K562 (cell line): Measurements from ENCODE around the gene MBD1. TPM values are rescaled to one million over a fixed set of nuclear protein-coding genes. Genes with fewer than 3 reads are reported as not detected.

Experiments used
- RCOR1 ChIP-seq, 2 experiments: IDR thresholded peaks; 2 replicates each; pipeline ENCODE4 v1.6.1; 2012; ENCODE audit warnings: low read depth in 2 of 2, low read length in 2 of 2, borderline replicate concordance in 1 of 2, improper control_type of control experiment in 1 of 2
- SAFB2 ChIP-seq: fragments of 200-400 bp; formaldehyde crosslinking; IDR thresholded peaks from 2 replicates; pipeline ENCODE4 v1.6.1; 2018; ENCODE audit warnings: borderline replicate concordance, low read length, low read depth, moderate library complexity; ENCODE audit not compliant: severe bottlenecking
- ZNF316 ChIP-seq: fragments of 450-650 bp; IDR thresholded peaks from 2 replicates; pipeline ENCODE4 v1.6.1; 2016
- ZSCAN32 ChIP-seq: fragments of 450-650 bp; formaldehyde crosslinking; IDR thresholded peaks from 2 replicates; pipeline ENCODE4 v1.4.0; 2020; ENCODE audit warnings: mild to moderate bottlenecking, moderate library complexity
- polyA plus RNA-seq, 8 experiments: library from polyadenylated mRNA; depleted of rRNA in 4 of 8; stranded (reverse) in 5 of 8; unstranded in 3 of 8; fragments of >200 nt; fragmentation: Nextera tagmentation in 2 of 8; fragmentation: Illumina TruSeq in 1 of 8; extraction: Ambion mirVana in 2 of 8; extraction: Trizol in 1 of 8; gene quantifications; 2 replicates each; pipeline versions ENCODE4 v1.2.1 to v1.2.3, GENCODE V29; 2011 to 2014; ENCODE audit warnings: inconsistent platforms in 1 of 8, missing spikeins in 1 of 8
- total RNA-seq, 7 experiments: library from RNA; depleted of rRNA in 6 of 7; stranded (reverse); fragments of >200 nt in 6 of 7; fragmentation: Illumina TruSeq in 2 of 7; extraction: Trizol in 2 of 7; gene quantifications; 2 replicates each; pipeline versions ENCODE4 v1.2.1 to v1.2.3, GENCODE V29; 2011 to 2021; ENCODE audit warnings: low replicate concordance in 1 of 7
- TF ChIP-seq, protein P1 (sequence below): sonication (generic); formaldehyde crosslinking; IDR thresholded peaks from 2 replicates; pipeline ENCODE4 v1.8.0; 2023; ENCODE audit warnings: missing genetic modification reagents, mild to moderate bottlenecking, borderline replicate concordance
- TF ChIP-seq, protein P2 (sequence below): fragments of 250-450 bp; sonication (Bioruptor Pico); IDR thresholded peaks from 2 replicates; pipeline ENCODE4 v1.5.0; 2021
- TF ChIP-seq, protein P3 (sequence below): fragments of 250-450 bp; sonication (Bioruptor Pico); IDR thresholded peaks from 2 replicates; pipeline ENCODE4 v1.4.0; 2020; ENCODE audit warnings: mild to moderate bottlenecking, moderate library complexity
- TF ChIP-seq, protein P4 (sequence below): fragments of 450-650 bp; IDR thresholded peaks from 2 replicates; pipeline ENCODE4 v1.7.1; 2018; ENCODE audit warnings: mild to moderate bottlenecking, low read depth; ENCODE audit not compliant: partially characterized antibody

The MBD1 gene
- total and polyA plus RNA-seq, 9 of the 15 experiments (the other 6 are each of a cell fraction or from before 2014, with no cell fraction given), result 3.0 to 59.7 (median 31.7) TPM

DNA sequence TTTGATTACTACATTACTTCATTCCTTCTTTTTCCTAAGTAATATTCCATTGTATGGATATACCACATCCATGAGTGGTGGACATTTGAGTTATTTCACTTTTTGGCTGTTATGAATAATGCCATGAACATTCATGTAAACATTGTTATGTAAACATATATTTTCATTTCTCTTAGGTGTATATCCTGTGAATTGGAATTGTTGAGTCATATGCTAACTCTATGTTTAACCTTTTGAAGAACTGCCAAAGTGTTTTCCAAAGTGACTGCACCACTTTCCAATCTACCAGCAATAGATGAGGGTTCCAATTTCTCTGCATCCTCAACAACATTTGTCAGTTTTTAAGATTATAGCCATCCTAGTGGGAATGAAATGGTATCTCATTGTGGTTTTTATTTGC, 48.9 kb upstream of the MBD1 start (continued):
- TF ChIP-seq, protein P1, sequence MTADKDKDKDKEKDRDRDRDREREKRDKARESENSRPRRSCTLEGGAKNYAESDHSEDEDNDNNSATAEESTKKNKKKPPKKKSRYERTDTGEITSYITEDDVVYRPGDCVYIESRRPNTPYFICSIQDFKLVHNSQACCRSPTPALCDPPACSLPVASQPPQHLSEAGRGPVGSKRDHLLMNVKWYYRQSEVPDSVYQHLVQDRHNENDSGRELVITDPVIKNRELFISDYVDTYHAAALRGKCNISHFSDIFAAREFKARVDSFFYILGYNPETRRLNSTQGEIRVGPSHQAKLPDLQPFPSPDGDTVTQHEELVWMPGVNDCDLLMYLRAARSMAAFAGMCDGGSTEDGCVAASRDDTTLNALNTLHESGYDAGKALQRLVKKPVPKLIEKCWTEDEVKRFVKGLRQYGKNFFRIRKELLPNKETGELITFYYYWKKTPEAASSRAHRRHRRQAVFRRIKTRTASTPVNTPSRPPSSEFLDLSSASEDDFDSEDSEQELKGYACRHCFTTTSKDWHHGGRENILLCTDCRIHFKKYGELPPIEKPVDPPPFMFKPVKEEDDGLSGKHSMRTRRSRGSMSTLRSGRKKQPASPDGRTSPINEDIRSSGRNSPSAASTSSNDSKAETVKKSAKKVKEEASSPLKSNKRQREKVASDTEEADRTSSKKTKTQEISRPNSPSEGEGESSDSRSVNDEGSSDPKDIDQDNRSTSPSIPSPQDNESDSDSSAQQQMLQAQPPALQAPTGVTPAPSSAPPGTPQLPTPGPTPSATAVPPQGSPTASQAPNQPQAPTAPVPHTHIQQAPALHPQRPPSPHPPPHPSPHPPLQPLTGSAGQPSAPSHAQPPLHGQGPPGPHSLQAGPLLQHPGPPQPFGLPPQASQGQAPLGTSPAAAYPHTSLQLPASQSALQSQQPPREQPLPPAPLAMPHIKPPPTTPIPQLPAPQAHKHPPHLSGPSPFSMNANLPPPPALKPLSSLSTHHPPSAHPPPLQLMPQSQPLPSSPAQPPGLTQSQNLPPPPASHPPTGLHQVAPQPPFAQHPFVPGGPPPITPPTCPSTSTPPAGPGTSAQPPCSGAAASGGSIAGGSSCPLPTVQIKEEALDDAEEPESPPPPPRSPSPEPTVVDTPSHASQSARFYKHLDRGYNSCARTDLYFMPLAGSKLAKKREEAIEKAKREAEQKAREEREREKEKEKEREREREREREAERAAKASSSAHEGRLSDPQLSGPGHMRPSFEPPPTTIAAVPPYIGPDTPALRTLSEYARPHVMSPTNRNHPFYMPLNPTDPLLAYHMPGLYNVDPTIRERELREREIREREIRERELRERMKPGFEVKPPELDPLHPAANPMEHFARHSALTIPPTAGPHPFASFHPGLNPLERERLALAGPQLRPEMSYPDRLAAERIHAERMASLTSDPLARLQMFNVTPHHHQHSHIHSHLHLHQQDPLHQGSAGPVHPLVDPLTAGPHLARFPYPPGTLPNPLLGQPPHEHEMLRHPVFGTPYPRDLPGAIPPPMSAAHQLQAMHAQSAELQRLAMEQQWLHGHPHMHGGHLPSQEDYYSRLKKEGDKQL (CRISPR knock-in tag), result no peak
- TF ChIP-seq ZSCAN32 (CRISPR knock-in tag), result no peak
- TF ChIP-seq ZNF316, result no peak
- TF ChIP-seq, protein P2, sequence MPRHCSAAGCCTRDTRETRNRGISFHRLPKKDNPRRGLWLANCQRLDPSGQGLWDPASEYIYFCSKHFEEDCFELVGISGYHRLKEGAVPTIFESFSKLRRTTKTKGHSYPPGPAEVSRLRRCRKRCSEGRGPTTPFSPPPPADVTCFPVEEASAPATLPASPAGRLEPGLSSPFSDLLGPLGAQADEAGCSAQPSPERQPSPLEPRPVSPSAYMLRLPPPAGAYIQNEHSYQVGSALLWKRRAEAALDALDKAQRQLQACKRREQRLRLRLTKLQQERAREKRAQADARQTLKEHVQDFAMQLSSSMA (CRISPR knock-in tag), result no peak
- TF ChIP-seq, protein P3, sequence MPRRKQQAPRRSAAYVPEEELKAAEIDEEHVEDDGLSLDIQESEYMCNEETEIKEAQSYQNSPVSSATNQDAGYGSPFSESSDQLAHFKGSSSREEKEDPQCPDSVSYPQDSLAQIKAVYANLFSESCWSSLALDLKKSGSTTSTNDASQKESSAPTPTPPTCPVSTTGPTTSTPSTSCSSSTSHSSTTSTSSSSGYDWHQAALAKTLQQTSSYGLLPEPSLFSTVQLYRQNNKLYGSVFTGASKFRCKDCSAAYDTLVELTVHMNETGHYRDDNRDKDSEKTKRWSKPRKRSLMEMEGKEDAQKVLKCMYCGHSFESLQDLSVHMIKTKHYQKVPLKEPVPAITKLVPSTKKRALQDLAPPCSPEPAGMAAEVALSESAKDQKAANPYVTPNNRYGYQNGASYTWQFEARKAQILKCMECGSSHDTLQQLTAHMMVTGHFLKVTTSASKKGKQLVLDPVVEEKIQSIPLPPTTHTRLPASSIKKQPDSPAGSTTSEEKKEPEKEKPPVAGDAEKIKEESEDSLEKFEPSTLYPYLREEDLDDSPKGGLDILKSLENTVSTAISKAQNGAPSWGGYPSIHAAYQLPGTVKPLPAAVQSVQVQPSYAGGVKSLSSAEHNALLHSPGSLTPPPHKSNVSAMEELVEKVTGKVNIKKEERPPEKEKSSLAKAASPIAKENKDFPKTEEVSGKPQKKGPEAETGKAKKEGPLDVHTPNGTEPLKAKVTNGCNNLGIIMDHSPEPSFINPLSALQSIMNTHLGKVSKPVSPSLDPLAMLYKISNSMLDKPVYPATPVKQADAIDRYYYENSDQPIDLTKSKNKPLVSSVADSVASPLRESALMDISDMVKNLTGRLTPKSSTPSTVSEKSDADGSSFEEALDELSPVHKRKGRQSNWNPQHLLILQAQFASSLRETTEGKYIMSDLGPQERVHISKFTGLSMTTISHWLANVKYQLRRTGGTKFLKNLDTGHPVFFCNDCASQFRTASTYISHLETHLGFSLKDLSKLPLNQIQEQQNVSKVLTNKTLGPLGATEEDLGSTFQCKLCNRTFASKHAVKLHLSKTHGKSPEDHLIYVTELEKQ, result no peak
- TF ChIP-seq RCOR1 (IDR thresholded peaks at IDR 0.05; ENCODE audit: borderline replicate concordance in 1 of 2, low read depth in 2 of 2, low read length in 2 of 2), result no peak
- no peak for TF ChIP-seq SAFB2
- TF ChIP-seq, protein P4, sequence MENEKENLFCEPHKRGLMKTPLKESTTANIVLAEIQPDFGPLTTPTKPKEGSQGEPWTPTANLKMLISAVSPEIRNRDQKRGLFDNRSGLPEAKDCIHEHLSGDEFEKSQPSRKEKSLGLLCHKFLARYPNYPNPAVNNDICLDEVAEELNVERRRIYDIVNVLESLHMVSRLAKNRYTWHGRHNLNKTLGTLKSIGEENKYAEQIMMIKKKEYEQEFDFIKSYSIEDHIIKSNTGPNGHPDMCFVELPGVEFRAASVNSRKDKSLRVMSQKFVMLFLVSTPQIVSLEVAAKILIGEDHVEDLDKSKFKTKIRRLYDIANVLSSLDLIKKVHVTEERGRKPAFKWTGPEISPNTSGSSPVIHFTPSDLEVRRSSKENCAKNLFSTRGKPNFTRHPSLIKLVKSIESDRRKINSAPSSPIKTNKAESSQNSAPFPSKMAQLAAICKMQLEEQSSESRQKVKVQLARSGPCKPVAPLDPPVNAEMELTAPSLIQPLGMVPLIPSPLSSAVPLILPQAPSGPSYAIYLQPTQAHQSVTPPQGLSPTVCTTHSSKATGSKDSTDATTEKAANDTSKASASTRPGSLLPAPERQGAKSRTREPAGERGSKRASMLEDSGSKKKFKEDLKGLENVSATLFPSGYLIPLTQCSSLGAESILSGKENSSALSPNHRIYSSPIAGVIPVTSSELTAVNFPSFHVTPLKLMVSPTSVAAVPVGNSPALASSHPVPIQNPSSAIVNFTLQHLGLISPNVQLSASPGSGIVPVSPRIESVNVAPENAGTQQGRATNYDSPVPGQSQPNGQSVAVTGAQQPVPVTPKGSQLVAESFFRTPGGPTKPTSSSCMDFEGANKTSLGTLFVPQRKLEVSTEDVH, result no peak
